HUDEP-2 (cell line): ENCODE data around the gene PRR18.

Experiments
- DNase-seq, 76 experiments: peaks; one replicate each; lab custom pipeline; 2025; ENCODE audit not compliant: unreplicated experiment in 76 of 76; lab: John Stamatoyannopoulos, UW

Gene PRR18

DNA sequence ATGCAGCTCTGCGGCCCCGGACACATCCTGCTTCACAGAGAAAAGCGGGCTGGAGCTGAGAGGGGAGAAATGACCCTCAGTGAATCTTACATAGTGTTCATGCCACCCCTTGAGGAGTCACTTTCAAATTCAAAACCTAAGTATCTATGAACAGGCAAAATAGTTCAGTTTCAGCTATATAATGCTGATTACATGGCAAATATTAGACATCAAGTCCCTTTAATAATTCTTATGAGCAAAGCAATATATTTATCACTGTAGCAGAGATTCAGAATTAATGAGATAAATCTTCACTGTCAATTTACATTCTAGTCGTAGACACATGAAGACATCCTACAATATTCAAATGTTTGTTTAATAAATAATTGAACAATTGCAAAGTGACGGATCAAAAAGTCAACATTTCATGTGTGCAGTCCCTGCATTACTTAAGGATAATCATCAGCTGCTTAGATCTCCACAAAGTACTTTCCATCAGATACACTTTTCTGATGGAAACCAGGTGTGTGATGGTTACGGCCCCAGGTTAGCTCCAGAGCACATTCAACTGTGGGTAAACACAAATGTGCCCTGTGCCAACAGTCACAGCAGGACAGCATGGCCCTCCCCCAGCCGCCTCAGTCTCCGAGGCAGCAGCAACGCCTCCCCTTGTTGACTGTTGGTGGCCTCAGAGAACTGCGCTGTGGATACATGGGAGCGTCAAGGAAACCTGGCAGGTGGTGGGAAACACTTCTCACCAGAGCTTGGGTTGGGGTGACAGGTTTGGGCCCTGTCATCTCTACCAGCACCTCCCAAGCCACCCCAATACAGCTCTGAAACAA is 787 bp upstream of the PRR18 start:
- no peak for DNase-seq

DNA sequence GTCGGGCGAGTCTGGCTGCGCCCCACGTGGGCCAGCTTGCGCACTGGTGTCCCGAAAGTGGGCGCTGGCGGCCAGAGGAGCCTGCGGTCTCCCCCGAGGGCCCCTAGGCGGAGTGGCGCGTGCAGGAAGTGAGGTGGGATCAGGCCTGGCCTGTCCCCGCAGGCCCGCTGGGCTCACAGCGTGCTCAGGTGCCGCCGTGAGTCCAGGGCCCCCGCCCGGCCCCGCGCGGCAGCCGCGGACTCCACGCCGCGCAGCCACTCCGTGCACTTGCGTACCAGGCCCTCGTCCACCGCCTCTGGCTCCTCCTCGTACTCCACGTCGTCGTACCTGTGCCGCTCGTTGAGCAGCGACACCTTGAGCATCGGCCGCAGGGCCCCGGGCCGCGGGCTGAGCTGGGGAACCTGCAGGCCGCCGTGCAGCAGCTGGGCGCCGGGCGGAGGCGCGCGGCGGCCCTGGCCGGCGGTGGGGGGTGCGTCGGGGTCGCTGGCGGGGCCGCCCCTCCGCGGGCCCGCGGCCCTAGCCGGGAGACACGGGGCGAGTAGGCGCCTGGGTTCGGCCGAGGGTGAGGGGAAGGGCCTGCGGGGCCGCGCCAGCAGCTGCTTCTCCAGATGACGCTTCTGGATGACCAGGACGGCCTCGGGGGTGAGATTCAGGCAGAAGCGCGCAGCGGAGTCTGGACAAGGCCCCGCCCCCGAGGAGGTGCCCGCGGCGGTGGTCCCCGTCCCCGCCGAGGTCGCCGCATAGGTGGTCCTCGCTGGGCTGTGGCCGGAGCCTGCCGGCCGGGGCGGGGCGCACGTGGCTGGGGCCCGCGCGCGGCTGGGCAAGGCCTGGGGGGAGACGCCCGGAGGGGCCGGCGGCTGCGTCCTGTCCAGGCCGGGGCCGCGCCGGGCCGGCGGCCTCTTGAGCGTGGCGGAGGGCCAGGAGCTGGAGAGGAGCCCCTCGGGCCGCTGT is 835 bp downstream of the PRR18 start:
- DNase-seq: no peak

DNA sequence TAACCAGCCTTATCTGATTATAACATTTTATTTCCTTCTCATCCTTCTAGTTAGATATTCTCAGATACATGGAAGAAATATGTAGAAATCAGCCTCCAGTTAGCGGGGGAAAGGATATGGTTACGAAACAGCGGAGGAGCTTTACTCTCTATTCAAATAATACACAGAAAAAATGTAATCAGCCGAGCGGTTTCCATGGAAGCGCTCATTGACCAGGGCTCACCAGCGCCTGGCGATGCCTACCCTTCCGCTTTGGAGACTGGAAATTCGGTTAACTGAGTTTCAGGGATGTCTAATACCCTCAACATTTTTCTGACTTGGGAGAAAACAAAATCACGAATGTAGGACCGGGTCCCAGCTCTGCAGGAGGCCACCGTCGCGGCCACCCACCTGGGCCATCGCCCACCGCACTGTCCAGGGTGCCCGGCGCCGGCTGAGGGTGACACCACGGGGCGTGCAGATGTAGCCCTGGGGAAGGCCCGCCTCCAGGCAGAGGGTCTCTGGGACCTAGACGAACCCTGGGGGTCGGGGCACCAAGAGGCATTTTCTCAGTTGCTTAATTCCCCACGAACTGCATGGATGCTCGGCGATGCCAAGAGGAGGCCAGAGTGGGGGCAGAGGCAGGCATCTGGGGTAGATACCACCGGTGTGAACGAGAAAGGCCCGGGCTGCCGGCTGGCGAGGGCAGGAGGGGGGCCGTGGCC is 1.7 kb downstream of the PRR18 start:
- no peak for DNase-seq

DNA sequence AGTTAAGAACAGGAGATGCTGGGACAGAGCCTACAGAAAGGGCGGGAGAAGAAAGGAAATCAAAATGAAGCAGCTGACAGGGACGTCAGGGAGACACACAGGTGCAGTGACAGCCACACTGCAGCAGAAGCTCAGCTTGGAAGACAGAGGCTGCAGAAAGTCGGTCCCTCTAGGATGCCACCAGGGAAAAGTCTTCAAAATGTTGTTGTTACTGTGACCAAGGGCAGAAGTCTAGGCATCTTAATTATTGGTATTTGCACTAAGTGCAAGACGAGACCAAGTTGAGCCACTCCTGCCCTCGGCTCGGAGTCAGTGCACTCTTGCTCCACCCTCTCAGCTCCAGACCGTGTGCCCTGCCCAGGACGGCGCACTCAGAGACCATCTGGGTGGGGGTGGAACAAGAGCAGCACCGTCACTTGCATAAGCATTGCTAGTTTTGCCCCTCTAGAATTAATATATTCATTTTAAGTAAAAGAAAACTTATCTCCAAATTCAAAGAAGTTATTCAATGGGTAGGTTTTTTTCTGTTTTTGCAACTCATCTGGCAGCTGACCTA is 2.6 kb downstream of the PRR18 start:
- DNase-seq: no peak

DNA sequence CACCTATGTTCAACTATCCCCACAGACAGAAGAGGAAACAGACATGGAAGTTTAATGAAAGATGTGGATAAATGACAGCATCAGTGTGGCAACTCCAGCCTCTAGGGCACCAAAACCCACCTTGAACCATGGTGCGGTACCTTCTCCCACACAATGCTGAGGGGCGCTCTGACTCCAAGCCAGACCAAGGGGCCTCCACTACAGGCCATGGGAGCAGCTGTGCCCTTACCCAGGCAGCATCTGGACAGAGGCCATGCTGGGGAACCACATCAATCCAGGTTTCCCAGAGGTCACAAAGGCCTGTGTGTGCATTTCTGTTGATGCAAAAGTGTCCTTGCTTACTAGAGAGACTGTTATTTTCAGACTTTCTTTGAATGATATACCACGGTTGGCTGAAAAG is 4.1 kb downstream of the PRR18 start:
- no peak for DNase-seq

DNA sequence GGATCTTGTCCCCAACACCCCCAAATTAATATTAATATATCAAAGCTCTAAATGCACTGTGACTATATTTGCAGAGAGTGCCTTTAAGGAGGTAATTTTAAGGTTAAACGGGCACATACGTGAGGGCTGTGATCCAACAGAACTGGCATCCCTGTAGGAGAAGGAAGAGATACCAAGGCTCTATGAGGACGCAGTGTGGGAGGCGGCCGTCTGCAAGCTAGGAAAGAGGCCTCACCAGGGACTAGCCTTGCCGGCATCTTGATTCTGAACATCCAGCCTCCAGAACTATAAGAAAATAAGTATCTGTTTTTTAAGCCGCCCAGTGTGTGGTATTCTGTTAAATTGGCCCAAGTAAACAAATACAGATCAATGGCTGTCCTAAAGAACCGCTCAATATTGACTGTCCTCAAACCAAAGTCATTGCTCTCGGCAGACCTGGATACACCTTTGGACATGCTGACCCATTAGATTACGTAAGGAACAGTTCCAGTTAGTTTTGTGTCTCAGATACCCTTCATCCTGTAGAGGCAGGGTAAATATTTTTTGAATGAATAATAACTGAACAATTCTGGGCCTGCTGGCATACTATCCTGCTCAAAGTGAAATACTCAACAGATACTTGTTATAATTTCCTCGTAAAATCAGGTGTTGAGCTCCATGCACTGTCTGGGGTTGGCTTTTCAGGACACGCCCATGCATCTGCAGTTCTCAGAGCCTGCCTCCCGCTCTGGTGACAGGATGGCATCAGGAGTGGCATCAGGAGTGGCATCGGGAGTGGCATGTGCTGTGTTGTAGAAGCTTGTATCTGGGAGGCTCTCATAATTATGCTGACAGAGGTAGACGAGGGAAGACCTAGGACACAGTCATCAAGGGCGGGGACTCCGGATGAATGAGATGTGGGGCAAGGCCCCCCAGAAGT is 6.3 kb downstream of the PRR18 start:
- DNase-seq: no peak

DNA sequence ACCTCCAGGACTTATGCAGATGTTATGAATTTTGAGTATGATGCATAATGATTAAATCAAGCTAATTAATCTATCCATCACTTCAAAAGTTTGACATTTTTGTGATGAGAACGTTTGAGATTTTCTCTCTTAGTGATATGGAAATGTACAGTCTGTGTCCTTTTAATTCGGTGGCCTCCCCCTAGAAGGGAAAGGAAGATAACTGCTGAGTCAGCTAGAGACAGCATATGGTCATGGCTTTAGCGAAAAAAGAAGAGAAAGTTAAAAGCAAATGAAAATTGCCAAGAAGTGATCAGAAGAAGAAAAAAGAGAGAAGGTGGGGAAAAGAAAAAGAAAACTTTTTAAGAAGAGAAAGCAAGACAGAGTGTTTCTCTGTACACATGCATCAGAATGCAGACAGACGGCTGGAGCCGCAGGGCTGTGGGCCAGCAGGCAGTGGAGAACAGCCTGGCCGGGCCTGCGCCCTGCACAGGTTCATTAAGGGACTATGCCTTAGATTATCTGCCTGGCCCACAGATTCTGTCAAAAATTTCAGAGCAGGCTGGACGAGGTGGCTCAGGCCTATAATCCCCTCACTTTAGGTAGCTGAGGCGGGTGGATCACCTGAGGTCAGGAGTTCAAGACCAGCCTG is 7.7 kb downstream of the PRR18 start:
- no peak for DNase-seq

DNA sequence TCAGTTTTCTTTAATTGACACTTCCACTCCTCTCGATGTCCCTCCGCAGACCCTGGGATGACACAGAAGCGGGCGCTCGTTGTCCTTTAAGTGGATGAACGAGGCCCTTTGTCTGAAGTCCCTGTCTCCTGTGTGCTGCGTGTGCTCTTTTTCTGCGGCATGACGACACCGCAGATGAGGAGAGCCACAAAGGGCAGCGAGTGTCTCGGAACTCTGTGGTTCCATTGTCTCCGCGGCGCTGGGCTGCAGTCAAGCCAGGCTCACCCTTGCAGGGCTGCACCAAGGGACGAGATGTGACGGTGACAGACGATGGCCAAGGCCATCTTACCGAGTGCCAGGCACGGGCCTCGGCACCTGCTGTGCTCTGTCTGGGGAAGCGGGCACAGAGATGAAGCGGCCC is 10.6 kb downstream of the PRR18 start:
- no peak for DNase-seq

DNA sequence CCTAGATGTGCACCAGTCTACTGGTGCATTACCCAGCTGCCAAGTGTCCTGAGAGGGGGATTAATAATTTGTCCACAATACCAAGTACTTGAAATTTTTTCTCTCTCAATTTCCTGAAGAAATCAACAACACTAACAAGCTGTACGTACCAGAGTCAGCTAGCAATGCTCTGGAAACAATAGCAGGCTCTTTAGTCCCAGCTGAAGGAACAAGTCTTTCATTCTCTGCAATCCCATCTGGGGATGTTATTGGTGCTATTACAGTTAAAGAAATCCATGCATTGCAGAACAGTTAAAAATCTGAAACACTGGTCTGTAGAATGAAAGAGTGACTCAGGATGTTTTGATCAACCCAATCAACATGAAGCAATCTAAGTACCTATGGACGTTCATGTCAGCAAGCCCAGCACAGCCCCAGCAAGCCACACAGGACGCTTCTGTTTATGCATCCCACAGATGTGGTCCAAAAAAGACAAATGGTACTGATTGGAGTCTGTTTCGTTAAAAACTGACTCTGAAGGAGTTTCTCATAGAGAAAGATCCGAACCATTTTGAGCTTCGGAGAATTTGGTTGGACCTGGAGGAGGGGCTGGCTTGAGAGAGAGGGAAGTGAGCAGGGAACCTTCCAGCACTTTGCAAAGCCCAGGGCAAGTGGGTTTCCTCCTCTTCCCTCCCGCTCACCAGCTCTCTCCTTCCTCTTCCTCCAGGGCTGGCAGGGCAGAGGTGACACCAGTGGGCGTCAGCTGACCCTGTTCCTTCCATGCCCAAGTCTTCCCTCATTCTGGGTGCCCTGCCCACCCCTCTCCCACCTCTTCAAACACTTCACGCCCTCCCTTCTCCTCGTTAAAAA is 11.9 kb downstream of the PRR18 start:
- no peak for DNase-seq

DNA sequence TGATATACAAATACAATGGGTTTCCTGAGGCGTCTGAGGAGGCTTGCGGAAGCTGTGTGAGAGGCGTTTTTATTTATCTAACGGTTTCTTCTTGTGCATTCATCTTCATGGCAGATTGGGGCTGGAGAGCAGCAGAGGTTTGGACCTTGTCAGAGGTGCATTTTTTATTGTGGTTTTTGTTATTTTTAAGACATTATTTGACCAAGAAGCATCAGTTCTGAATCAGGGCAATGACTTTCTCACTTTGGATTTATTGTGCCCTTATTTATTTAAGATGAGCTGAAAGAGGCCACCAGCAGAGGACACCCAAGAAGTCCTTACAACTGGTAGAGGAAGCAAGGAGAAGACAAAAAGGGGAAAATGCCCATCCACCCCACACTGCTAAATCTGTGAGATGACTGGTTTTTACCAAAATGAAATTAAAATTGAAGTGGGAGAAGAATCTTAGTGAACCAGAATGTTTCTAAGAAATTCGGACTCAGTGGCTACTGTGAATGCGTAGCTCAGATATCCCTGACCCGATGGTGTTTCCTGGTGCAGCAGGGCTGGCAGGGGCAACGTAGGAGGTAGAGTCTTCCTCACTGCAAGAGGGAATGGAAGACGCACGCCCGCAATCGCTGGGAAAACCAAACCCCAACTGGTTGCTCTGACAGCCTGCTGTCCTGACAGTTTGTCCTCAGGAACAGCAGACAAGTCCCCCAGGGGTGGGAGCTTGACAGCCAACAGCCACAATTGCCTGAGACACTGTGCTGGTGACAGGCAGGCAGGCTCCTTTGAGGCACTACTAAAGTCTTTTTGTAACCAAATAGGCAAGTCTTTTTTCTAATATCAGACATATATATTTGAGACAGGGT is 14.2 kb downstream of the PRR18 start:
- no peak for DNase-seq

DNA sequence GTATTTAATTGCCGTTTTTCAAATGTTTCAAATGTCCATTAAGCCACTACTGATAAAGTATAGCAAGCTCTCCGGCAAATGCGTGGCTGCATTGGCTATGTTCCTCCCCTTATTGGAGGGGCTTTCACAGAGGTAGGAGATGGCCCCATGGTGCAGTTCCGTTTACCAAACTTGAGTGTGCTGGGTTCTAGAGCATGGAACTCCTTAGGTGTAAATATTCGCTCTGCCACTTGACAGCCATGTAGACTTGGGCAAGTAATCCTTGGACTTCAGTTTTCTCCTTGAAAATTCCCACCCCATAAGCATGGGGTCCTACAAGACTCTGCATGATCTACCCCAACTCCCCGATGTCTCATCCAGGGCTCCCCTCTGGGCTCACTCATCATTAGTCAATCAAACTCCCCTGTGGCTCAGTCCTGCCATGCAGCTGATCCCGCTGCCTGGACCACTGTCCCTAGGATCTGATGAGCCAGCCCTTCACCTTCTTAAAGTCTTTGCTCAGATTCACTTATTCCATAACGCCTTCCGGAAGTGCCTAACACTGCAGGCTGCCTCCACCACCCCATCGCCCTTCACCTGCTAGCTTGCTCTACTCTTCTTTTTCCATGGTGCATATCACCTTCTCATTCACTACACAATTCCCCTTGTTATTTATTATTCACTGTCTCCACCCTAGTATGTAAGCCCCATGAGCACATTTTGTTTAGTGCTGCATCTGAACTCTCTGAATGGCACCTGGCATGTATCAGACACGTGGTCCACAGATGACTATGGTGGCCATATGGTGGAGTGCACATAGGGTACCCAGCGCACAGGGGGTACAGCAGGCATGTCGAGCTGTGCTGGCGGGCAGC is 18.8 kb downstream of the PRR18 start:
- no peak for DNase-seq

DNA sequence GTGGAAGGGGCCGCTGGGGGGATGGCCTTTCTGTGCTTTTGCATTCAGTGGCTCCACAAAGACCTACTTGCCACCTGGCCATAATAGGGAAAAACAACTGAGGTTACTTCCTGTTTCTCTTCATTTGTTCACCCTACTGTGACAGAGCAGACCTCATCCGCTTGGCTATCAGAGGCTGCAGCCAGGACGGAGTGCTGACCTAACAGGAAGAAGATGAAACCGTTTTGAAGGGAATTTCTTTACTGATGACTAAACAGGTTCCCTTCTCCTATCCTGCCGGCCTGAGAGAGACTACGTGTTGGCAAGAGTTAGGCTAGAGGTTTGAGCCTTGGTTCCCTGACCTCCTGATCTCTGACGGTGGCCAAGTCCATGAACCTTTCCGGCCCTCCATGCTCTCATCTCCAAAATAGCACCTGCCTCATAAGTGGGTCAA is 21.3 kb downstream of the PRR18 start:
- DNase-seq: no peak

DNA sequence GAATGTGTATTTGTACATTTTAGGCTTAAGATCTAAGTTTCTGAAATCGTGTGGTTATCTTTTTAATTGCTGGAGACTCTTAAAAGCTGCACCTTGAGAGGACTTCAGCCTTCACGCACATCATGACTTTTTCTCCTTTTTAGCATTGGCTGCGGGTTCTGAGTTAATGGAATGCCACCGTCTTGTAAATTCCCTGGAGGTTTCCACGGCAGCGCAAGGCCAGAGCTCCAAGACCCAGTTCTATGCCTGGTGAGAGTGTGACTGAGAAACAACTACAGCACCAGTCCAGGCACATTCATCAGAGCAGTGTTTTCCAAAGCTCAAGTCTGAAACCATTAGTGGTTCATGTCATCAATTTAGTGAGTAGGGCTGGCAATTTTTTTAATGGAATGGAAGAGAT is 23.0 kb downstream of the PRR18 start:
- no peak for DNase-seq

DNA sequence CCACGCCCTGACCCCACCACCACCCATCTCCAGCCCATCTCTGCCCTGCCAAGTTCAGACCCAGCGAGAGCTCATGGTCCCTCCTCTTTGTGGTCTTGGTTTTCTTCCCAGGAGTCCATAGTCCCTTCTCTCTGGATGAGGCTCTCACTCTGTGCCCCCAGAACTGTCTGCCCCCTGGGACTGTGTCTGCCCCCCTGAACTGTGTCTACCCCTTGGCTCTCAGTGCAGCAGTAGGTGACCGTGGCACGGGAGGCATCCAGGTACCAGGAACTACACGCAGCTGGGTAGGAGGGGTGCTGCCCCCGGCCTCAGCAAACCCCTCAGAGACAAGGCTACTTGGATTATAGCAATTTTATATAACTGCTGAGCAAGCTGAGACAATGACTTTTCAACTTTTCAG is 23.6 kb downstream of the PRR18 start:
- no peak for DNase-seq

DNA sequence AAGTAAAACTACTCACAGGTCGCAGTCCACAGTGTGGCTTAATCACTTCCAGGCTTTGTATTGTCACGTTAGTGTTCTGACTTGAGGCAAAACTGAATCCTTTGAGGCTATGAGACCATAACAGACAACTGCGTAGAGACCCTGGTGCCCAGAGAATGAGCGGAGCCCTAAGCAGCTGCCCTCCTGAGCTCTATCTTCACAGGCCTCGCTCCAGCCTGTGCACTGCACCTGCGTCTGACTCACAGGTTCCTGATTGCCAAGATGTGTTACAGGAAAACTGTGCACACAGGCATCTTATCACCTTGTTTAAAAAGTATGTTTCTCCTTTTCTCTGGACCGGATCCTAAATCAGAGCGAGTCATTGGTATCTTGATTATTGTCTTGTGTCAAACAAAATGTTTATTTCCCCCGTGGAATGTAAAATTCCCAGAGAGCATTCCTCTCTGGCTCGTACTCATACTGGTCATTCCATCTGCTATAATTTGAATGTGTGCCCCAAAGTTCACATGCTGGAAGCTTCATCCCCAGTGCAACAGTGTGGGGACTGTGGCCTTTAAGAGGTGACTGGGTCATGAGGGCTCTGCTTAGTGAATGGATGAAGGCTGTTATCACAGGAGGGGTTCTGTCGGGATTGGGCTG is 25.7 kb downstream of the PRR18 start:
- no peak for DNase-seq

DNA sequence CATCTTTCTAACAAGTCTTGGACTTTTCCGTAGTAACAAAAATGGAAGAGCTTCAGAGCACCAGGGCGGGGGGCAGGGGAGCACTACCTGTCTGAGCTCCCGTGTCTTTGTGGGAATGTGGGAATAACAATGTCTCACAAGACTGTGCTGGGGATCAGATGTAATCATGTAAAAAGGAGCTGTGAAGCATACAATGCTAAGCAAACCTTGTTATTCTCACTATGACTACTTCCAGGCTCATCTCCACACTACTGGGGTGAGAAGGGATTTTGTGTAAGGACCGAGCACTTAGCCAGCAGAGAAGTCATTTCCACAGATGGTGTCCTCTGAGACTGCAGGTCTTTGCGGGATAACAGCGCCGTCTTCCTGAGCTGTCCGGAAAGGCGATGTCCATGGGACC is 27.1 kb downstream of the PRR18 start:
- DNase-seq: no peak
